Measurements from ENCODE around the gene HES5.
"Not testable (repeated sequence)": the region's sequence is repeated elsewhere in the genome, so short reads cannot be mapped to it uniquely, and the experiment has no call there.

Gene HES5

GRCh38 chr1:2560299-2561073 lies 30.4 kb upstream of the HES5 start:
- no peak for DNase-seq (ENCODE audit: low spot score)

GRCh38 chr1:2559509-2560298 lies 29.6 kb upstream of the HES5 start:
- no peak for DNase-seq (ENCODE audit: low spot score)

- no peak for DNase-seq (ENCODE audit: low spot score)
These were observed 28.8 kb upstream of the HES5 start for GRCh38 chr1:2558861-2559260.

- DNase-seq (ENCODE audit: low spot score), result no peak
These were observed 28.4 kb upstream of the HES5 start for GRCh38 chr1:2558420-2558819.

- DNase-seq (ENCODE audit: low spot score), result no peak
These were observed 27.7 kb upstream of the HES5 start for GRCh38 chr1:2557482-2558400.

- DNase-seq (ENCODE audit: low spot score), result peak; percentile 19
These were observed 26.8 kb upstream of the HES5 start for GRCh38 chr1:2556678-2557481.

- DNase-seq (ENCODE audit: low spot score), result peak; percentile 80
These were observed 26.2 kb upstream of the HES5 start, which contains the start of gene TNFRSF14 for GRCh38 chr1:2556277-2556677. TSS of gene TNFRSF14 (plus strand) at chr1:2556371. CDS start at chr1:2556665, 294 bp downstream.

GRCh38 chr1:2555634-2556276 lies 25.7 kb upstream of the HES5 start:
- peak; percentile 61 for DNase-seq (ENCODE audit: low spot score)

GRCh38 chr1:2554621-2555387 lies 24.7 kb upstream of the HES5 start:
- peak; percentile 49 for DNase-seq (ENCODE audit: low spot score)

- DNase-seq (ENCODE audit: low spot score), result no peak
These were observed 24.0 kb upstream of the HES5 start for GRCh38 chr1:2553871-2554620.

- not testable (repeated sequence) for DNase-seq (ENCODE audit: low spot score)
These were observed 23.0 kb upstream of the HES5 start for GRCh38 chr1:2553076-2553475.

- no peak for DNase-seq (ENCODE audit: low spot score)
These were observed 22.1 kb upstream of the HES5 start for GRCh38 chr1:2552189-2552588.

- not testable (repeated sequence) for DNase-seq (ENCODE audit: low spot score)
These were observed 21.5 kb upstream of the HES5 start for GRCh38 chr1:2551544-2551943.

- DNase-seq (ENCODE audit: low spot score), result not testable (repeated sequence)
These were observed 20.3 kb upstream of the HES5 start for GRCh38 chr1:2550309-2550861.

- not testable (repeated sequence) for DNase-seq (ENCODE audit: low spot score)
These were observed 19.4 kb upstream of the HES5 start for GRCh38 chr1:2549367-2550029.

- peak; percentile 83 for DNase-seq (ENCODE audit: low spot score)
These were observed 18.1 kb upstream of the HES5 start for GRCh38 chr1:2548068-2548589.

- DNase-seq (ENCODE audit: low spot score), result peak; percentile 72
These were observed 17.4 kb upstream of the HES5 start for GRCh38 chr1:2547210-2548067.

Data from germinal center (tissue), 1 donor.